CD1c-positive myeloid dendritic cell (primary cell): ENCODE results near the gene DAD1.

Experiments used
- DNase-seq: peaks from one replicate; pipeline ENCODE4 v3.0.0-alpha.2; 2016; ENCODE audit errors: extremely low spot score

The DAD1 gene

GRCh38 chr14:22517117-22517720 is 71.8 kb downstream of the DAD1 start:
- no peak for DNase-seq

- no peak for DNase-seq
Observed at GRCh38 chr14:22515929-22516328, 73.1 kb downstream of the DAD1 start.
